GM12865 (cell line): ENCODE results near the gene LRRC55.

Source experiments
- DNase-seq: peaks from one replicate; pipeline ENCODE4 v3.0.0; 2010; ENCODE audit warnings: low read depth
- H3K4me3 ChIP-seq: 2 replicates; pipeline ENCODE4 v1.5.1; 2011; ENCODE audit warnings: mild to moderate bottlenecking, low read depth, low read length, control low read depth
- TF ChIP-seq, protein P1 (sequence below): IDR thresholded peaks from 2 replicates; pipeline ENCODE4 v1.5.1; 2011; ENCODE audit warnings: low read length, control low read depth, low read depth, inconsistent platforms; ENCODE audit not compliant: insufficient read depth; ENCODE audit errors: missing control alignments

LRRC55 gene

DNA sequence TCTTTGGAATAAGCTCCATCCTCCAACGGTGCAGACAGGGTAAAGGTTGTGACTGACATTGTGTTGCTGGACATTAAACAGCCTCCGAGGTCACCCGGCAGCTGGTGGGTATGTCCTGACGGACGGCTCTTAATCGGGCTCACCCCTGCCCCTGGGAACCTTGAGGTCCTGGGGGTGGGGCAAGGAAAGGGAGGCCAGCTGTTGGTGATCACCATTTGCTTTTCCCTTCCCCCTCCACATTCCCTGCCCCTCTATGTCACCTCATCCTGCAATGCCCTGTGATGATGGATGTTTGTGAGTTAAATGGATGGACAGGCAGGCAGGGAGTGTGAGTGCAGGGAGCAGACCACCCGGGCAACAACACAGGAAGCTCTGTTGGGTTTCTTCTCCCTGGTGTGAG lies 29.0 kb downstream of the LRRC55 start:
- no peak overlapping the region for H3K4me3 ChIP-seq
- TF ChIP-seq, protein P1, sequence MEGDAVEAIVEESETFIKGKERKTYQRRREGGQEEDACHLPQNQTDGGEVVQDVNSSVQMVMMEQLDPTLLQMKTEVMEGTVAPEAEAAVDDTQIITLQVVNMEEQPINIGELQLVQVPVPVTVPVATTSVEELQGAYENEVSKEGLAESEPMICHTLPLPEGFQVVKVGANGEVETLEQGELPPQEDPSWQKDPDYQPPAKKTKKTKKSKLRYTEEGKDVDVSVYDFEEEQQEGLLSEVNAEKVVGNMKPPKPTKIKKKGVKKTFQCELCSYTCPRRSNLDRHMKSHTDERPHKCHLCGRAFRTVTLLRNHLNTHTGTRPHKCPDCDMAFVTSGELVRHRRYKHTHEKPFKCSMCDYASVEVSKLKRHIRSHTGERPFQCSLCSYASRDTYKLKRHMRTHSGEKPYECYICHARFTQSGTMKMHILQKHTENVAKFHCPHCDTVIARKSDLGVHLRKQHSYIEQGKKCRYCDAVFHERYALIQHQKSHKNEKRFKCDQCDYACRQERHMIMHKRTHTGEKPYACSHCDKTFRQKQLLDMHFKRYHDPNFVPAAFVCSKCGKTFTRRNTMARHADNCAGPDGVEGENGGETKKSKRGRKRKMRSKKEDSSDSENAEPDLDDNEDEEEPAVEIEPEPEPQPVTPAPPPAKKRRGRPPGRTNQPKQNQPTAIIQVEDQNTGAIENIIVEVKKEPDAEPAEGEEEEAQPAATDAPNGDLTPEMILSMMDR, result no peak
- no peak for DNase-seq

- DNase-seq, result peak; percentile 10
- no peak overlapping the region for H3K4me3 ChIP-seq
- TF ChIP-seq, protein P1, result no peak
These were observed 31.8 kb downstream of the LRRC55 start for GRCh38 chr11:57213342-57214097.

GRCh38 chr11:57214098-57214417 lies 32.3 kb downstream of the LRRC55 start:
- no peak for DNase-seq
- H3K4me3 ChIP-seq, result no peak overlapping the region
- TF ChIP-seq, protein P1, result no peak

- TF ChIP-seq, protein P1, result no peak
- H3K4me3 ChIP-seq, result no peak overlapping the region
- no peak for DNase-seq
These were observed 32.7 kb downstream of the LRRC55 start for GRCh38 chr11:57214494-57214893.

DNA sequence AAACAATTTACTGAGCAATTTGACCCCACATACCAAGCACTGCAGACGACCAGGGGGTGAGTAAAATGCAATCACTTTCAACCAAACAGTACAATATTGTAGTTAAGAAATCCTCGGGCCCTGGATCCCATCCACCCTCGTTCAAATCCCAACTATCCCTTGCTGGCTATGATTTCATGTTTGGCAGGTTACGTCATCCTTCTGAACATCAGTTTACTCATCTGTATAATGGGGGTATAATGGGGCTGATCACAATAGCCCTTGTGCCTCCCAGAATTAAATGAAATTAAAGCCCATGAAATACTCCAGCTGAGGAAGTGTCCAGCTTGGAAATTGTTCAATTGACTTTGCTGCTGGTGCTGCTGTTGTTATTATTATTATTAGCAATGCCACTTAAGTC lies 34.7 kb downstream of the LRRC55 start:
- TF ChIP-seq, protein P1, result no peak
- DNase-seq, result no peak
- no peak overlapping the region for H3K4me3 ChIP-seq

DNA sequence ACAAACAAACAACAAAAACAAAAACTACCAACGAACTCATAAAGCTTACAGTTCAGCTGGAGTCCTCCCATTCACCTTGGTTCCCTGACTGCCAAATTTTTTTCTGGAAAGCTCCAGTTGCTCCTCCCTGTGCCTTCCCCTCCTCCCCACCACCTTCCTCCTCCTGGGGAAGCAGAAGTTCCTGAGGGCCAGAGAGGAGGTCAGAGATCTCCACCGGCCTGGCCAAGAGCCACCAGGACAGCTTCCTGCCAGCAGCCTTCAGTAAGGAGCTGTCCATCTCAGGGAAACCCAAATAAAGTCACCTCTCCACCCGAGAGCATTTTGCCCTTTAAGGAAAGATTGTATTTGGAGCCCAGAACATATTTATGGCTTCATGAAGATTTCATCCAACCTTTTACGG lies 35.3 kb downstream of the LRRC55 start:
- TF ChIP-seq, protein P1, result no peak
- H3K4me3 ChIP-seq, result no peak overlapping the region
- no peak for DNase-seq
